DMS114 treated with DMSO at 0.1 percent for 48 hours (cell line): ENCODE results near the gene TASOR.
A peak's percentile ranks its signal among the peaks of the same experiment; 100 is the strongest.
"Not testable (repeated sequence)": the region's sequence is repeated elsewhere in the genome, so short reads cannot be mapped to it uniquely, and the experiment has no call there.

ENCODE experiments used
- DNase-seq: peaks from one replicate; lab custom pipeline; 2025; ENCODE audit not compliant: unreplicated experiment; lab: John Stamatoyannopoulos, UW

The TASOR gene, protein sequence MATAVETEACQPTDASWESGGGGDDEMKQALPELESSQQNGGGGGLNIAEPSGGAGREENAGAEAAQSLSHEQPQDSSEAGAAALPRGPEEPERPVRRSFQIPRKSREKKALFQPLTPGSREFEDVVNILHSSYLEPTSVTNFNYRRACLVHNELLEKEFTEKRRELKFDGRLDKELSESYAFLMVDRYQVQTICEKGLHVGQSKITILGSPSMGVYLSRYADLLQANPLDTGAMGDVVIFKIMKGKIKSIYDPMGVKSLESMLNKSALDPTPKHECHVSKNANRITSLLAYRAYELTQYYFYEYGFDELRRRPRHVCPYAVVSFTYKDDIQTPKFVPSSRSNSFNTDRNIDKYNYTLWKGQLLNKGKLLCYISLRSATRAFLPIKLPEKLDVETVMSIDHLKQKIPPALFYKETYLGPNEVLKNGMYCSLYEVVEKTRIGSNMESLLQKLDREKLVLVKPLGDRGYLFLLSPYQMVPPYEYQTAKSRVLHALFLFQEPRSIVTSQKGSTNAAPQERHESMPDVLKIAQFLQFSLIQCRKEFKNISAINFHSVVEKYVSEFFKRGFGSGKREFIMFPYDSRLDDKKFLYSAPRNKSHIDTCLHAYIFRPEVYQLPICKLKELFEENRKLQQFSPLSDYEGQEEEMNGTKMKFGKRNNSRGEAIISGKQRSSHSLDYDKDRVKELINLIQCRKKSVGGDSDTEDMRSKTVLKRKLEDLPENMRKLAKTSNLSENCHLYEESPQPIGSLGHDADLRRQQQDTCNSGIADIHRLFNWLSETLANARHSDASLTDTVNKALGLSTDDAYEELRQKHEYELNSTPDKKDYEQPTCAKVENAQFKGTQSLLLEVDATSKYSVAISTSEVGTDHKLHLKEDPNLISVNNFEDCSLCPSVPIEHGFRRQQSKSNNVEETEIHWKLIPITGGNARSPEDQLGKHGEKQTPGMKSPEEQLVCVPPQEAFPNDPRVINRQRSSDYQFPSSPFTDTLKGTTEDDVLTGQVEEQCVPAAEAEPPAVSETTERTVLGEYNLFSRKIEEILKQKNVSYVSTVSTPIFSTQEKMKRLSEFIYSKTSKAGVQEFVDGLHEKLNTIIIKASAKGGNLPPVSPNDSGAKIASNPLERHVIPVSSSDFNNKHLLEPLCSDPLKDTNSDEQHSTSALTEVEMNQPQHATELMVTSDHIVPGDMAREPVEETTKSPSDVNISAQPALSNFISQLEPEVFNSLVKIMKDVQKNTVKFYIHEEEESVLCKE (N-terminal part only)

DNA sequence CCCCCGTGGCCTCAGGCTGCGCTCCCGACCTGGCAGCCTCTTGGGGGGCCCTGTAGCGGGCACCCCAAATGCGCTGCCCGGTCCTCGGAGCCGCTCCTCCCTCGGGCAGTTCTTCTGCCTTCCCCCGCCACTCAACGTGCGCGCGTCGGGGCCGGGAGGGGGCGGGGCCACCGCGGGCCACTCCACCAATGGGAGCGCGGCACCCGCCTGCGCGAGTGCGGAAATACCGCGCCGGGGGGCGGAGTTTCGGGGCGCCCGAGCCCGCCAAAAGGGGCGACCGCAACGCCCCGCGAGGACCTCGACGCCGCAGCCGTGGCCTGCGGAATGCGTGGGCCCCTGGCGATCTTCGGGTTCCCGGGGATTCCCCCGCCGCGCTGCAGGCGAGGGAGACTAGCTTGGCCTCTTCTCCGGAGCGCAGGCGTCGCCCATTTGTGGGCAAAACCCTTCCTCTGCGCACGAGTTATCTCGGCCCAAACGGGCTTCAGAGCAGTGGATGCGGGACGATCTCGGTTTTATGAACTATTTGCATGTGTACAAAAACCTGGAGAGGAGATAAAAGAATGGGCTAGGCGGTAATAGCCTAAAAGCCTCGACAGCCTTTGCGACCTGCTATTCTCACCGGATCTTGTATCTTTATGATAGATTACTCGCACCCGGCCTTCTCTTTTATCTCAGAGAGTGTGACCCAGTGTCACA is at the start of gene TASOR:
TSS of gene TASOR (minus strand) at position 144 of the 696 bp plus-strand sequence. CDS start 259 bp downstream, outside the sequence.
- peak; percentile 56 for DNase-seq

DNA sequence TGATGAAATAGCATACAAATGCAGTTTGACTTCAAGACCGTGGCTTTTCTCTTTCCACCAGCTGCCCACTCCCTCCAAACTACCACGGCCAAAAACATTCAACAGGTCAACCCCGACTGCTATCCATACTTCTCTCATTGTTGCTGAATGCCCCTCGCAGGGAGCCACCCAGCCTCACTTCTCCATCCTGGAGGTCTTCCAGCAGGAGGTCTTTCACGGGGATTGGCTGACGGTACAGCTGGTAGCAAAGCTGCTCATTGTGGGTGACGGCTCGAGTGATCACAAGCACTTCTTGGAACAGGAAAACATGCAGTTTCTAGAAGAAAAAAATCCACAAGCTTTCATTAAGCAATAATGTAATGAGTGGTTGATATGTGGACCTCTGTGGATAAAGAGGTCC is 49.0 kb upstream of the TASOR start:
- DNase-seq = no peak

DNA sequence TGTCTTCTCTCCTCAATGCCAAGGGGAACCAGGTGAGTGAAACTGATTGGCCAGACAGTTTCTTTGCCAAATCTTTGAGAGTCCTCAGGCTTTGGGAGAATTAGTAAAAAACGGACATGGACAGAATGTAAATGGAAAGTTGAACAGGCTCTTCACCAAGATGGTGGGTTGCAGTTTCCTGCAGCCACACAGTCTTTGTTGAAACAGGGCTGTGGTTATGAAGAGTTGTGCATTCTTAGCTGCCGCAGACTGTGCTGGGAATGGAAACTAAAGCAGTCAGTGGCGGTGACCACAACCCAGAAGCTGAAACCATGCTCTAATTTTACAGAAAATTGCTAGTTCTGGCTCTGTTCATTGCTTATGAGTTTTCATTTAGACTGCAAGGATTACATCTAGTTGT is 42.1 kb upstream of the TASOR start:
- no peak for DNase-seq

DNA sequence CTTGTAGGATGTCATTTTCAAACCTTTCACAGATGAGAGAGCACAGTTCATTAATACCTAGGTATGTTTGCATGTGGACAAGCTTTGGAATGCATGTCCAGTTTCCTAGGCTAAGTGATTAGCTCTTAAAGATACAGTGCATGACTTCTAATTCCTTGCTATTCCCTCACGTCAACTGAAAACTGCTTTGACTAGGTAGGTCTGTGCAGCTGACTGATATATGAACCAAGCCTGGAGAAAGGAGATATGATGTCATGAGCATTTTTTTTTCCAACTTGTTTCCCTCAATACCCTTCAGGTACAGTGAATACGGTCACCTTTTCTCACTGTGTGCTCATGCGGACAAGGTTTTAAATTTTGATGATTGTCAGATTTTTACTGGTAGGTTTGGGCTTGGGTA is 41.6 kb upstream of the TASOR start:
- DNase-seq = no peak

DNA sequence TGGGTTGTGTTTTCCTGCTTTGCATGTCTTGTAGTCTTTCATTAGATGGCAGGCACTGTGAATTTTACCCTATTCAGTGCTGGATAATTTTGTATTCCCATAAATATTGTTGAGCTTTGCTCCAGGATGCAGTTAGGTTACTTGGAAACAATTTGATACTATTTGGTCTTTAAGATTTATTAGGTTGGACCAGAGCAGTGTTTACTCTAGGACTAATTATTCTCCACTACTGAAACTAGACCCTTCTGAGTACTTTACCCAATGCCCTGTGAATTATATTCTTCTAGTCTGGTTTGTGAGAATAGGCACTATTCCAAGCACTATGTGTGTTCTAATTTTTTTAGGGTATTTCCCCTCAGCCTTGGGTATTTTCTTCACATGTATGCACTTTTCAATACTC is 37.8 kb upstream of the TASOR start:
- DNase-seq = no peak

DNA sequence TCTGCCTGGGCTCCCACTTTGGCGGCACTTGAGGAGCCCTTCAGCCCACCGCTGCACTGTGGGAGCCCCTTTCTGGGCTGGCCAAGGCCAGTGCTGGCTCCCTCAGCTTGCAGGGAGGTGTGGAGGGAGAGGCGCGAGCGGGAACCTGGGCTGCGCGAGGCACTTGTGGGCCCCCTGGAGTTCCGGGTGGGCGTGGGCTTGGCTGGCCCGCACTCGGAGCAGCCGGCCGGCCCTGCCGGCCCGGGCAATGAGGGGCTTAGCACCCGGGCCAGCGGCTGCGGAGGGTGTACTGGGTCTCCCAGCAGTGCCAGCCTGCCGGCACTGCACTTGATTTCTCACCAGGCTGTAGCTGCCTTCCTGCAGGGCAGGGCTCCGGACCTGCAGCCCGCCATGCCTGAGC is 35.7 kb upstream of the TASOR start:
- not testable (repeated sequence) for DNase-seq

DNA sequence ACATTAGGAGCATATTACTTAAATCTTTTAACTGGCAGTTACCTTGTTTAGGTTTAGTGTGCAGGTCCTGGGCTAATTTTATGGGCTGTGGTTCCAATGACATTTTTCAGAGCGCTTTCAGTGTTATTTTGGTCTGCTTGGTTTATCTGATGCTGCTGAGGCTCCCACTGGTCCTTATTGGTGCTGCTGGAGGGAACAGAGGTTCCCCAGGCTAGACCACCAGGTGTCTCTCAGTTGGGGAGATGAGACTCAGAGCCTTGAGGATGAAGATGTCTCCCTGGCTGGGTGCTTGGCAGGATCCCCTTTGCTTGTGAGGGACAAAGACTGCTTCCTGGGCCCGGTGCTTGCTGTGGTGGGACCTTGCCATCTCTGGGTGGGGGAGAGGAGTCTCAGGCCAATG is 28.3 kb upstream of the TASOR start:
- DNase-seq = no peak

DNA sequence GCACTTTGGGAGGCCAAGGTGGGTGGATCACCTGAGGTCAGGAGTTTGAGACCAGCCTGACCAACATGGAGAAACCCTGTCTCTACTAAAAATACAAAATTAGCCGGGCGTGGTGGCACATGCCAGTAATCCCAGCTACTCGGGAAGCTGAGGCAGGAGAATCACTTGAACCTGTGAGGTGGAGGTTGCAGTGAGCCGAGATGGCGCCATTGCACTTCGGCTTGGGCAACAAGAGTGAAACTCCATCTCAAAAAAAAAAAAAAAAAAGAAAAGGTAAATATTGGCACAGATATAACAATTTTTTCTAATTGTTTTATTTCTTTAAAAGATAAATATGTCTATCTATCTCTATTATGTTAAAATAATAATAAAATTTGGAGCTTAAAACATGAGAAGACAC is 24.3 kb upstream of the TASOR start:
- not testable (repeated sequence) for DNase-seq

DNA sequence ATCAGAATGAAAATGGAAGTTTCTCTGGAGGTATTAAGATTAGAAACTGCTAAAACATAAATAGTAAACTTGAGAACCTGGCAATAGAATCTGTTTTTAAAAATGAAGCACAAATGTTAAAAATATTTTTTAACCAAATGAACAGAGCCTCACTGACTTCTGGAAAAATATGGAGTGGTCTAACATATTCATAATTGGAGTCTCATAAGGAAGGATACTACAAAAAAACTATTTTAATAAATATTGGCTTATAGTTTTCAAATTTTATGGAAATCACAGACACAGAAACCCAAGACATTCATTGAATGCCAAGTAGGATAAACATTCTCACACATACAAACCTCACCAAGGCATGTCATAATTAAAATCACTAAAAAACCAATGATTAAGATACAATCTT is 23.6 kb upstream of the TASOR start:
- DNase-seq = no peak

DNA sequence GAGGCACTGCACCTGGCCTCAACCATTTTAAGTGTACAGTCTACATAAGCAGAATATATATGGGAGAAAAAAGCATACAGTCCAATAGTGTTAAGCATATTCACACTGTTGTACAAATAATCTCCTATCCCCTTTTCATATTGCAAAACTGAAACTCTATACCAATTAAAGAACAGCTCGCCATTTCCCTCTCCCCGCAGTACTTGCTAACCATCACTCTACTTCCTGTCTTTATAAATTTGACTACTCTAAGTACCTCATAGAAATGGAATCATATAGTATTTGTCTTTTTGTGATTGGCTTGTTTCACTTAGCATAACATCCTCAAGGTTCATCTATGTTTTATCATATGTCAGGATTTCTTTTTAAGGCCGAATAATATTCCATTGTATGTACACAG is 21.6 kb upstream of the TASOR start:
- DNase-seq = no peak

DNA sequence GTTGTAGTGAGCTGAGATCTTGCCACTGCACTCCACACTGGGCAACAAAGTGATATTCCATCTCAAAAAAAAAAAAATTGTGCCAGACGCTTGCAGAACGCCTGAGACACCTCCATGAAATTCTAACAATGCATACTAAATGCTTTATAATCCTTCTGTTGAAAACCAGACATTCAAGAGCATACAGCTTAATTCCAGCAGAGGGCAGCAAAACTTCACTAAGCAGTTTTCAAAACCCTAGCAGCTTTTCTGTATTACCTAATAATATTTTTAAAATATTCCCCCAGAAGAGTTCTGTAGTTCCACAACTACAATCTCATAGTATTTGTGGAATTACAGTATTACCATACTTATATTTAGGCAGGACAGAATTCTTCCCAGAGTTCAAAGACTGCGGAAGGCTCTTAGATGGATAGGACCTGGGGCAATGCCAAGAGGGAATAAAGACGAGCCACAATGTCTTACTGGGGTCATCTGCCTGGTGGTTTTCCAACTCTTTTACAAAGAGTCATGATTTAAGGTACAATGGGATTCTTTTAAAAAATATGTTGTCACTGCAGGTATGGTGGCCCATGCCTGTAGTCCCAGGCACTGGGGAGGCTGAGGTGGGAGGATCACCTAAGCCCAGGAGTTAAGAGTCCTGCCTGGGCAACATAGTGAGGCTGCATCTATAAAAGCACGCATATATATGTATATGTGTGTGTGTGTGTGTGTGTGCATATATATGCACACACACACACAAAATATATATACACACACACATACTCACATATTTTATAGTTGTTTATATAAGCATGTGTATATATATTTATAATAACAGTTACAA is 19.6 kb upstream of the TASOR start:
- peak; percentile 65 for DNase-seq

DNA sequence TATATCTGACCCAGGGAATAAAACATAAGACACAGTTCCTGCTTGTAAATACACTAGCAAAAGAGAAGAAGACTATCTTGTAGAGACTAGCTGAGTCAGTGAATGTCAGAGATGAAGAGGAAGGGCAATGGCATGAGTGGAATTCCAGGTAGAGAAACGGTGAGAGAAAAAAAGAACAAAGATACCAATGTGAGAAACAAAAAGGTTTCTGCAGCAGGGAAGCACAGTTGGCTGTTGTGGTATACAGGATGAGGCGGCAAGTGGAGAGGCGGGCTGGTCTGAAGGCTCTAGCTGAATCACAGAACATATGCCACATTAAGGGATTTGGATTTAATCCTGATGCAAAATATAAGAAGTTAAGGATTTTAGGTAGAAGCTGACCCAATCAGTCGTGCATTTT is 17.1 kb upstream of the TASOR start:
- DNase-seq = no peak

DNA sequence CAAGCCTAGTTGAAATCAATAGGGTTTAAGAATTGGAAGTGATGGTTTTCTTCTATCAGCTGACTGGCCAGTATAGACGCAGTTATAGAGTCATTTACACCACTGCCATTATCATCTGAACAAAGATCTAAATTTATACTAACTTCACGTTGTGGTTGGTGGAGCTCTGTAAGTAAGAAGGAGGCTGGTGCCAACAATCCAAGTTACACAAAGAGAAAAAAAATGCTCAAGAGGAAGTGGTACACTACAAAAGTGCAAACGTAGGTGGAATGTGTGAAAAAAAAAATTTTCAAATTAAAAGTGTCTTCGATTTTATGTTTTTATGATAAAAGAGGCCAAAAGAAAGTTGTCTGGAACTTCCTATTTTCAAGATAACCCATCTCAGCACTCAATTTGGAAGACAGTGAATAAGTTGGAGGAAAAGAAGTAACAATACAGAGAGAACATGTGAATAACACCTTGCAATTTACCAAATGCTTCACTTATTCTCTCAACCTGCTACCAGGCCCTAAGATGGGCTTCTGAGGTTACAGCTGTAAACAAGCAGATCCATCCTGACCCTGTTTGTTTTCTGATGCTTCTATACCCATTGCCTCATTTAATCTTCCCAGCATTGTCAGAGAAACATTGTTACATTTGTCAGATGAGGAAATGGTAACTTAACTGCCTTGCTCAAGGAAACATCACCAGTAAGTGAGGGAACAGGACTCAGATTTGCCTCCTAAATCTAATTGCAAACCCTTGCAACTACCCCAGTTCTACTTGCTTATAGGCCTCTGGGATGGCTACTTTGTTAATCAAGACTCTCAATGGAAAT is 12.0 kb upstream of the TASOR start:
- no peak for DNase-seq

DNA sequence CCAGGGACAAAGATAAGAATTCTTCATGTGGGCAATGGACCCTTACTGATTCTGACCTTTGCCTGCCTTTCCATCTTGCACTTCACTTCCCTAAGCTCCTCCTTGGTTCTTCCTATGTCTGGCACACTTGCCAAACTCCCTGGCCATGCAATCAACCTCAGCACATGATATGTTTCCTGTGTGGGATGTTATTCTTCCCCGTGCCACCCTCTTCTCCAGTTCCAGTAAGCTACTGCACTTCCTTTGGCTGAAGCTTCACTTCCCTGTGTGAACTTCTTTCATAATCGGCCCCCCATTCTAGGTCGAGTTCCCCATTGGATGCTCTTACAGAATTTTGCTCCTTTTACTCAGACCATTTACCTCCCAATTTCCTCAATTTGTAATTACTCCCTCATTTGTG is 10.7 kb upstream of the TASOR start:
- DNase-seq = no peak

DNA sequence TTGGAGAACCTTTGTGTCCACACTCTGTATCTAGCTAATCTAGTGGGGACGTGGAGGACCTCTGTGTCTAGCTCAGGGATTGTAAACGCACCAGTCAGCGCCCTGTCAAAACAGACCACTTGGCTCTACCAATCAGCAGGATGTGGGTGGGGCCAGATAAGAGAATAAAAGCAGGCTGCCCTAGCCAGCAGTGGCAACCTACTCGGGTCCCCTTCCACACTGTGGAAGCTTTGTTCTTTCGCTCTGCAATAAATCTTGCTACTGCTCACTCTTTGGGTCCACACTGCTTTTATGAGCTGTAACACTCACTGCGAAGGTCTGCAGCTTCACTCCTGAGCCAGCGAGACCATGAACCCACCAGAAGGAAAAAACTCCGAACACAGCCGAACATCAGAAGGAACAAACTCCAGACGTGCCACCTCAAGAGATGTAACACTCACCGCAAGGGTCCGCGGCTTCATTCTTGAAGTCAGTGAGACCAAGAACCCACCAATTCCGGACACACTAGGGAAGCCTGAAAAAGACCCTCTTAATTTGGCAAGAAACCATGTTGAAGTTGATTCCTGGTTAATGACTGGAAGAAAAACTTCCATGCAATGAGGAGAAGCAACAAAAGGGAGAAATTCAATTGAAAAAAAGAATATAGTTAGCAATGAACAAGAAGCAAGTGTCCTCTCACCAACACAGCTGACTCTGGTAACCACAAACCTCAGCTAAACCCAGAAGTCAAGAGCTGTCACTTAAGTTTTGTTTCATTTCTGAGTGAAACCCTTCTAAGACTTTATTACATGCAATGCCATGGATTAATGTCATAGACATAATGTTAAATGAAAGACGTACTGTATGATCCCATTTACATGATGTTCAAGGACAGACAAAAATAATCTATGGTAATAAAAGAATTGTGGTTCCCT is 9.7 kb upstream of the TASOR start:
- not testable (repeated sequence) for DNase-seq

DNA sequence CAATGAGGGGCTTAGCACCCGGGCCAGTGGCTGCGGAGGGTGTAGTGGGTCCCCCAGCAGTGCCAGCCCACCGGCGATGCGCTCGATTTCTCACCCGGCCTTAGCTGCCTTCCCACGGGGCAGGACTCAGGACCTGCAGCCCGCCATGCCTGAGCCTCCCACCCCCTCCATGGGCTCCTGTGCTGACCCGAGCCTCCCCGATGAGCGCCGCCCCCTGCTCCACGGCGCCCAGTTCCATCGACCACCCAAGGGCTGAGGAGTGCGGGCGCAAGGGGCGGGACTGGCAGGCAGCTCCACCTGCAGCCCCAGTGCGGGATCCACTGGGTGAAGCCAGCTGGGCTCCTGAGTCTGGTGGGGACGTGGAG is 8.9 kb upstream of the TASOR start:
- DNase-seq = not testable (repeated sequence)

DNA sequence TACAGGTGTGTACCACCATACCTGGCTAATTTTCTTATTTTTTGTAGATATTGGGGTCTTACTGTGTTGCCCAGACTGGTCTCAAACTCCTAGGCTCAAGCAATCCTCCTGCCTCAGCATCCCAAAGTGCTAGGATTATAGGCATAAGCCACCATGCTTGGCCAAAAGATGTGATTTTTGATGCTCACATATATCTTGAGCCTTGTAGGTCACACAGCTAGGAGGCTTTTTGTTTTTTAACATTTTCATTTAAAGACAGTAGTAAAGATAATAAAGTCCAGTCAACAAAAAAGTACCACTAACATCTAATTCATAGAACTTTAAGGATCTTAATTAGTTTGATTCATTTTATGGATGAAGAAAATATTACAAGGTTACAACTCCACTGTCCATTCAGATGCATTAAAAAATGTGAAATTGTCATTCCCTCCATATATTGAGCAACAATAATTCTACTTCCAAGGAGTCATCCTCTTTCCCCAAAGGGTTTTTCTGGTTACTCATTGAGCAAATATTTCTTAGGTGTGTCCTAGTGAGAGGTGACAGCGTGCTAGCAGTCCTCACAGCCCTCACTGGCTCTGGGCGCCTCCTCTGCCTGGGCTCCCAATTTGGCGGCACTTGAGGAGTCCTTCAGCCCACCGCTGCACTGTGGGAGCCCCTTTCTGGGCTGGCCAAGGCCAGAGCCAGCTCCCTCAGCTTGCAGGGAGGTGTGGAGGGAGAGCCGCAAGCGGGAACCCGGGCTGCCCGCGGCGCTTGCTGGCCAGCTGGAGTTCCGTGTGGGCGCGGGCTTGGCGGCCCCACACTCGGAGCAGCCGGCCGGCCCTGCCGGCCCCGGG is 8.3 kb upstream of the TASOR start:
- no peak for DNase-seq
